GM19239 (cell line): ENCODE data around the gene IMP3.
"Not testable (repeated sequence)": the region's sequence is repeated elsewhere in the genome, so short reads cannot be mapped to it uniquely, and the experiment has no call there.

ENCODE experiments used
- DNase-seq: peaks from one replicate; pipeline ENCODE4 v3.0.0; 2011; ENCODE audit warnings: low spot score; ENCODE audit not compliant: insufficient read length
- FAIRE-seq: peaks from 2 replicates; lab custom pipeline; 2011; peaks lifted over from hg19 to GRCh38; lab: Jason Lieb, UNC

IMP3 gene

DNA sequence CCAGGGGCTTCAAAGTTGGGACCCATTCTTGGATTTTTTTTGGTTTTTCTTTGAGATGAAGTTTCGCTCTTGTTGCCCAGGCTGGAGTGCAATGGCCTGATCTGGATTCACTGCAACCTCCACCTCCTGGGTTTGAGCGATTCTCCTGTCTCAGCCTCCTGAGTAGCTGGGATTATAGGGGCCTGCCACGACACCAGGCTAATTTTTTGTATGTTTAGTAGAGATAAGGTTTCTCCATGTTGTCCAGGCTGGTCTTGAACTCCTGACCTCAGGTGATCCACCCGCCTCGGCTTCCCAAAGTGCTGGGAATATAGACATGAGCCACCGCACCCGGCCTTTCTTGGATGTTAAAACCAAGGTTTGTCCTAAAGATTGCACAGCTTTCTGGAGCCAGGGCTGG, 6.1 kb downstream of the IMP3 start:
- not testable (repeated sequence) for FAIRE-seq, DNase-seq

DNA sequence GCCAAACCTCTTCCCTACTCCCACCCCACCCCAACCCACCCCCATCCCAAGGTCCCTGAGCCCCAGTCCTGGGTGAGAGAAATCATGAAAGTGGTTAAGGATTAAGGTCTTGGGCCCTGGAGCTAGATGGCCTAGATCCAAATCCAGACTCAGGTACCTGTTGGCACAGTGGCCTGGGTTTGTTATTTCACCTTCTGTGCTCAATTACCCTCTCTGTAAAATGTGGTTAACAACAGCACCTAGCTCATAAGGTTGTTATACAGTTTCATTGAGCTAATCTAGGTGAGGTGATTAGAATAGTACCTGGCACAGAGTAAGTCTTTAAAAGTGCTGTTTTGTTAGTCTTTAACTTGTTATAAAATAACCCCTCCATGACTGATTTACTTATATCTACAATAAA, 8.1 kb downstream of the IMP3 start:
- DNase-seq (no peak), FAIRE-seq (no peak)

DNA sequence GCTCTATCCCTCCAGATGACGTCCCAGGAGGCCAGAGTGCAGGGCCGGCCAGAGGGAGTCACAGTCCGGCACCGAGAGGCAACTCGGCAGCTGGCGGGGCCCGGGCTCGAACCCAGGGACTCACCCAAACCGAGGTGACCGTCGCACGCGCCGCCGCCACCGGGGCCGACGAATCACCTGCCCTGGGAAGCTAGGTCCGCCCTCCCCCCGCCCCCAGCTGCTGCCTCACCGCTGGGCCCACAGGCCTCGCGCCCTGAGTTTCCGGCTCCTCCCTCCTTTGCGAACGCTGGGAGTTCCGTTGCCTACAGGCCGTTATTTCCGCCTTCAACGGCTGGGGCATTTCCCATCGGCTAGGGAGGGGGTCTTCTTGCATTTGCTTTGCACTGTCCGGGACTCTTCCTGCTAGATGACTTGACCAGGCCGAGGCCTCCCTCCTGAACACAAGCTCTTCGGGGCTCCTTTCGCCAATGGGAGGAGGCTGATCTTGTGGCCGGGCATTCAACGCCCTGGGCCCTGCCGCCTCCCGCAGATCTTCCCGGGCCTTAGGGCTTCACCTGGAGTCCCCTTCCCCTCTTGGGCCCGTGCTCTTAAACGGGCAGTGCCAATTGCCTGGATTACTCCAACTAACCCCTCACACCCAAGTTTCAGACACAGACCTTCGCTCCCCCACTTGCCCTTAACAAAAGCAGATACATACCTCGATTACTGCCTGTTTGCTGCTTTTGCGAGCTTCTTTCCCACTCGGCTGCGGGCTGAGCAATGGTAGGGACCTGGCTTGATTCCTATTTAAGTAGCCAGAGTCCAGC, 14.3 kb downstream of the IMP3 start, which contains the start of gene SNUPN:
Gene SNUPN, minus strand, starts transcription at position 184 of the 806 bp plus-strand sequence. CDS start 4,674 bp downstream, outside the sequence.
- peak; percentile 96 for DNase-seq
- peak; percentile 90 for FAIRE-seq

DNA sequence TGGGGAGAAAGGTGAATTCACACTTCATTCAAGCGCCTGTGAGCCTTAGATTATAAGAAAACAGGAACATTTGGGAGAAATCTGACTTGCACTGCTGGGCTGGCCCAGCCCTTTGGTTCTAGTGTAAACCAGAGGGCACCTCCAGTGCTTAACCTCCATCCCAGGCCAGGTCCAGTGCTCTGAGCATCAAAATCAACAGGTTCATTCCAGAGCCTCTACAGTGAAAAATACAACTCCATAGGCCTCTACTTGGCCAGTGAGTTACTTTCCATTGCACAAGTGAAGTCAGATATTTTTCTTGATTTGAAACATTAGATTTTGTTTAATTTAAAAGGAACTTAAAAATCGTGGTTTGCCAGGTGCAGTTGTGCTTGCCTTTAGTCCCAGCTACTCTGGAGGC, 17.5 kb downstream of the IMP3 start:
- DNase-seq (no peak), FAIRE-seq (no peak)

DNA sequence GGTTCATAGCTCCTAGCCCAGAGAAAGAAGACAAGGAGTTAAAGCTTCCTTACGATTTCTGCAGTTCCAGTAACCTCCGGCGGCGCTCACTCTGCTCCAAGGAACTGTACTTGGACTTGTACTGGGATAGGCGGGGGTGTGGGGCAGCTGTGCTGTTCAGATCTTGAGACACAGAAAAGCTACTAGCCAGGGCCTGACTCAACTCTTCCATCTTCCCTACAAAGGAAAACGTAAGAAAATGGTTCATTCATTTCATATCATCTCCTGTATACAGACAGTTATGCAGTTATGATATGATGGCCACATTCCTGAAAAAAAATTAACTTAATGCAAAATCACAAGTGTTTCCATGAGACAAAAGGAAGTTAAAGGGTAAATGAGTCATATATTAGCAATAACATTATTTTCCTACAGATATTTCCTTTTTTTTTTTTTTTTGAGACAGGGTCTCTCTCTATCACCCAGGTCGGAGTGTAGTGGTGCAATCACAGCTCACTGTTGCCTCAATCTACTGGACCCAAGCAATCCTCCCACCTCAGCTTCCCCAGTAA, 19.1 kb downstream of the IMP3 start:
- FAIRE-seq: no peak
- DNase-seq: no peak

DNA sequence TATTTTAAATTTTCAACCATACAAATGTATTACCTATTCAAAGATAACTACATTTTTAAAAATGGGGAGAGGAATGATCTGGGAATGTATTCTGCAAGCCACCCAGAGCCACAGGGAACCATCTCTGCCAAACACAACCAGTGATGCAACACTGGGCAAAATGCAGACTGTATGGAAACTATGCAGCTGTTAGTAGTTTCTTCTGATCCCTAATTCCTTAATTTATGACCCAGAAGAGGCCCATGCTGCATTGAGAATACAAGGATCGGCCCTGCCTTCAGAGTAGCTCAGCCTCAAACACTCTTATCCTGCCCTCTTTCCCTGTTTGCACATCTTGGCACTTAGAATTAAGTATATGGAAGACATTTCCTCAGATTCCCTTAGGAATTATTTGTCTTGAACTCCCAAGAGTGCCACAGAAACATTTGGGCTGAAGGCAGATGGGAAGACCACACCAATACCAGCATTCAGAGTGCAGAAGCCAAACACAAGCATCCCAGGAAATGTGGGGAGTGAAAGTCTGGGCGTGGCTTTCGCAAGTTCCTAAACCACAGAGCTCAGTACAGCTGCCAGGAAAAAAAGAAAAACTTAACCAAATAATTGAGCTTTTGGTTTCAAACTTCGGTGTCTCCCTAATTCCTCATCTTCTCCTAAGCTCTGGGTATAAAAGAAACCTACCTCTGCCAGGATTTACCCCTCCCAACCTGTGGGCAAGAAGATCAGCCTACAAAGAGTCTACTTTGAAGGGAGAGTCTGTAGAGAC, 19.8 kb downstream of the IMP3 start:
- FAIRE-seq (no peak), DNase-seq (no peak)

DNA sequence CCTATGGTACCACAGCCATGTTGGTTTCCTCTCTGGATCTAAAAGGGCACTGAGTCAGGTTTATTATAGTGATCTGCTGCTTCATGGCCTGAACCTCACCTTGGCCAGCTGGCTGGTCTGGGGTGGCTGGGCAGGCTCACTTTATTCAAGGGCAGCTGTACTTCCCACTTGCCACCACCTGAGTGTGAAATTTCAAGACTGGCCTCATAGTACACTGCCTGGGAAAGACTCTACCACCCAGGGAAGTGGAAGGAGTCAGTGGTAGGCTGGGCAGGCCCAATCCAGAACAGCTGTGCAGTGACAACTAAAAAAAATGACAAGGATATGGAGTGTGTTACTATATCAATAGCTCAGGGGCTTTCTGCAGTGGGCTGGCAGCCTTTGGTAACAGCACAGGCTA, 23.3 kb downstream of the IMP3 start:
- DNase-seq: no peak
- FAIRE-seq: no peak

DNA sequence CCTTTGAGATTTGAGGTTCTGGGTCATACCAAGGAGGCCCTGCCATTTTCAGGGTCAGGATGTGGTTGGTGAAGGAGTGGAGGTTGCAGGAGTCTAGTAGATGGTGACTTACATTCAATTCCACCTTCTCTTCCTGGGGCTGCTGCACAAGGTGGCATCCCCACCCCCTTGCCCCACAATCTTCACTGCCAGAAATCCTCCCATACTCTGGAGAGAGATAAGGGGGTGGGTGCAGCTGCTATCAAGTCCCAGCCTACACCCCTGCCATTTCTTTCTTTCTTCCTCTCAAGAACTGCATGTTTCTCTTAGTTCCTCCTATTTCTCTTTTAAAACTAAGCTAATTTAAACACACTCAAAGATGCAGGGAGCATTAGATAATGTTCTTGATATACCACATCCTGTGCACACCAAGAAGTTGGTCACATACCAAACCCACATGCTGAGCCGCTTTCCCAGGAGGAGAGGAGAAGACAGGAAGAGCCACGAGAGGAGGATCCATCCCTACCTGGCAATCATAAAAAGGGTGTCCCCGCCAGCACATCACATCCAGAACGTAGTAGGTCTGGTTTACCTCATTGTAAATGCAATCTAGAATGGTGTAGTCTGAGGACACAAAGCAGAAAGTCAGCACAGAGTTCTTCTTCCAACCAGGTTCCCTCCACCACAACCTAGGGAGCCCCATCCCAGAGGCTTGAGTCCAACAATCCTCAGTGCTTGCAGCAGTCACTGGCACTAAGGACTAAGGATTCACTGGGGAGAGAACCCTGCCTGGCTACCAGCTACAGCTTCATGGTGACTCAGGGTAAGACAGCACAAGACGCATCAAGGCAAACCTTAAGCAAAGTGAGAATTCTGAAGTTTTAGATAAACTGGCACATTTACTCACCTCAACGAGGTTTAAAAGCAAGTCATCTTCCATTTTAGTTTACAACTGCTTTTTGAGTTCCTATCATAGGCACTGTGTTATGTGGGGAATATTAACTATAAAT, 33.0 kb downstream of the IMP3 start:
- DNase-seq (no peak), FAIRE-seq (no peak)

DNA sequence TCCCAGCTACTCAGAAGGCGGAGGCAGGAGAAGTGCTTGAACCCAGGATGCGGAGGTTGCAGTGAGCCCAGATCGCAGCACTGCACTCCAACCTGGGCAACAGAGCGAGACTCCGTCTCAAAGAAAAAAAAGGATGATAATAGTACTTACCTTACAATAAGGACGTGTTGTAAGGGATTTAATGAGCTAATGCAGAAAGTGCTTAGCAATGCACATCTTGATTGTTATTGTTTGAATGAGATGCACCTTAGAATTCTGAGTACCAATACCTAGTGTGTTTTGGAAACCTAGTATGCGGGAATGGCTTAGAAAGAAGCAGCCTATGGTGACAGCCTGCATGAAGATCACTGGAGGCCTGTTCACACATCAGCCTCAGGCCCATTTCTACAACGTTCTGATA, 34.0 kb downstream of the IMP3 start:
- no peak for DNase-seq
- FAIRE-seq: no peak

DNA sequence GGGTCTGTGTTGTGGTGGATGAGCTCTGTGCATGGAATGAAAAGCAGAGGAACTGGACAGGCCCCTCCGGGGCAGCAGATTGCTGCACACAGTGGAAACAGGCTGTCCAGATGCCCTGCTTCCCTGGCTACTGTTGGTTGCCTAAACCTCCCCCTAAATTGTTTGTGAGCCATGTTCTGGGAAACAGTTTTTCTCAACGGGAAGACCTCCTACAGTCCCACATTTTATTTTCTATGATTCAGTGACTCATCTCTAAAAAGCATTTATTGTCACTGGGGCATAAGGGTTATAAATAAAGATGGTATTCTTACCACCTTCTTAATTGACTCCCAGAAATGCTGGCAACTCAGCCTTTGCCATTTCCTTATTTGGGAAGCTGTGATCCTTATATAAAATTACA, 40.6 kb downstream of the IMP3 start:
- no peak for FAIRE-seq

DNA sequence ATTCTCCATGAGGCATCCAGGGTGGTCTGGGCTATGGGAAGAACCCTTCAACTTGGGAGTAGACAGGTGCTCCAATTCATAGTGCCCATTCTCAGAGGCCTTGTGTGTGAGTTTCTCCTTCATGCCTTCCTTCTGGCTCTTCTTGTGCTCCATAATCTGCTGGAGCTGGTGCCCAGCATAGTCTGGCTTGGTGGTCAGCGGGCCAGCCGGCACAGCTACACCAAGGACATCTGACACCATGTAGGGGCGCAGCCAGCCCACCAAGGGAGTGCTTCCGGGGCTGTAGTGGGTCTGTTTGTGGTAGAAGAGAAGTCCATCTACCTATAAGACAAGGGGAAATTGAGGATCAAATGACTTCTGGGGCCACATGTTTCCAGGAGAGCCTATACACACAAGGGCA, 41.7 kb downstream of the IMP3 start:
- DNase-seq (no peak), FAIRE-seq (no peak)

More for the DNA sequence above, 40.6 kb downstream of the IMP3 start:
- DNase-seq: no peak

DNA sequence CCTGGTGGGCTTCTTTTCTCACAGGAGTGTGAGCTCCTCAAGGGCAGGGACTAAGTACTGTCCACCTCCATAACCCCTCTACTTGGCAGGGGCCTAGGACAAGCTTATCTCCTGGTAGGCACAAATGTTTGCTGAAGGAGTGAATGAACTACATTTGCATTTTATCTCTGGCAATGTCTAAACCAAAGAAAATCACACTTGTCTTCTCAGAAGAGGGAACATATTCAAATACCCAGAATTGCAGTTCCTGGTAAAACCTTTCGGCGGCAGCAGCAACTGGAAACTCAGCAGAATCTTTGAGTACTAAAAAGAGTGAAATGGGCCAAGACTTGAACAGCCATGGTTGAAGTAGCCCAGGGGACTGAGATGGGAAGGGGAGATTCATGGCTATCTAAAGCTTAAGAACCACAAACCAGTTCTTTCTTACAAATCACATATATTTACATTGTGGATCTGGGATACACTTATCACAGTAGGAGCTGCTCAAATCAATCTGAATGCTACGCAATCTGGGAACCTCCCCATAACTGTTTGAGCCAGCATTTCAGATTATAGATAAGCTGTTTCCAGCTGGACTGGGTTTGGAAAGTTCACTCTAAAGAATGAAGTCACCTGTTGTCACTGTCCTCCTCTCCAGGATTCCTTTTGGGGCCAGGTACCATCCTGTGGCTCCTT, 42.2 kb downstream of the IMP3 start:
- FAIRE-seq: peak; percentile 33
- DNase-seq: no peak

DNA sequence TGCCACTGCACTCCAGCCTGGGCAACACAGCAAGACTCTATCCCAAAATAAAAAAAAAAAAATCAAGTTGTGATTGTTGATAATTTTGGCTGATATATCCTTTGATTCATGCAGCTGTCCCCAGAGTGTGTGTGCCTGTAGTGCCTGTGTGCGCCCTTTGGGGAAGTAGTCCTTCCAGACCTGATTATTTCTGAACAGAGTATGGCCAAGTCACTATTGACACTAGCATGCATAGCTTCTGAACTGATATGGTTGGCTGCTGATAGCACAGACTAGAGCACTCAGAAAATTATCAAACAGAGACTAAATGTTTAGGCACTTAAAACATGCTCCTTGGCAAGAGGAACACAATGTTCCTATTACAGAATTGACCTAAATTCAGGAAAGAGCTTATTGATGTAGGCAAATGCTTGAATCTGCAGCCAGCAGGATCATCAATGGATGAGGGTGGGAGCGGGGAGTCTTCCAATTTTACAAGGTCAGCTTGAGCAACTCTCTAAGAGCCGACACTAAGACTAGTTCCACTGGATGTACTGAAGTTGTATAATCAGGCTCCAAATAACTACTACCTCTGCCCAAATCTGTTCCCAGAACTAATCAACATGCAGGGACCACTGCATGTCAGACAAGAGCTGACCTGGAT, 43.2 kb downstream of the IMP3 start:
- DNase-seq (no peak), FAIRE-seq (no peak)

DNA sequence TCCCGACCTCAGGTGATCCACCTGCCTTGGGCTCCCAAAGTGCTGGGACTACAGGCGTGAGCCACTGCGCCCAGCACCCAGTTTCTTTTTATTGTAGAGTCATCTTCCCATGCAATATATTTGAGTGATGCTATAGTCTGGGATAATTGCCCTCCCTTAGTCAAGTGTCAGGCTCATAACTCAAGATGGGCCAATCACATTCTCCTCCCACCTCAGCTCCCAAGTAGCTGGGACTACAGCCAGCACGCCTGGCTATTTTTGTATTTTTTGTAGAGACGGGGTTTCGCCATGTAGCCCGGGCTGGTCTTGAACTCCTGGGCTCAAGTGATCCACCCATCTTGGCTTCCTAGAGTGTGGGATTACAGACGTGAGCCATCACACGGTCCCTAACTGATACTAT, 45.7 kb downstream of the IMP3 start:
- FAIRE-seq: no peak

DNA sequence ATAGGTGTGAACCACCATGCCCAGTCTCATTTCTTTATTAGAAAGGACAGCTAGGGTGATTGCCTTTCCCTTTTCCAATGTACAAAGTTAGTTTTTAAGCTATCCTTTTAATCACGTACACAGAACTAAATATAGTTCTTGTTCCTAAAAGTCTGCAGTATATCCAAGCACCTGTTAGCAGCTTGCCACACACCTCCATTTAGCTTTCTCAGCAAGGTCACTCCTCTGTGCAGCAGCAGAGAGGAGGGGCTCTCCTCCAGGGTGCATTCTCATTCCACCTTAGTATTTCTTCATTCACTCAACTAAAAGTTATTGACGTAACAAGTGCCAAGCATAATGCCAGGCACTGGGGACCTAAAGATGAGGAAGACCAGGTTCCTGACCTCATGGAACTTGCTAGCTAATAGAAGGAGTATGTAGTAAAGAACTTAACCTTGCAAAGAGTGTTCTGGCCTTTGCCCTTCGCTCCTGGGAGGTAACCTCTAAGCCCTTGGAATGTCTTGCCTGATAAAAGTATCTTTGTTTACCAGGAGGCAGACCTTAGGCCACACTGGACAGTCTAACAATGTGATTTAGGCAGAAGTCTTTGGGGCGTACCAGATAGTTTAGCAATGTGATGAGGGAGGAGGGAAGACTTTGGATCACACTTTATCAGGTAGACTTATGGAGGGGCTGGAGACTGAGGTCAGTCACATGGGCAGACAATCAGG, 48.2 kb downstream of the IMP3 start:
- FAIRE-seq (no peak), DNase-seq (no peak)

More for the DNA sequence above, 45.7 kb downstream of the IMP3 start:
- DNase-seq: no peak

DNA sequence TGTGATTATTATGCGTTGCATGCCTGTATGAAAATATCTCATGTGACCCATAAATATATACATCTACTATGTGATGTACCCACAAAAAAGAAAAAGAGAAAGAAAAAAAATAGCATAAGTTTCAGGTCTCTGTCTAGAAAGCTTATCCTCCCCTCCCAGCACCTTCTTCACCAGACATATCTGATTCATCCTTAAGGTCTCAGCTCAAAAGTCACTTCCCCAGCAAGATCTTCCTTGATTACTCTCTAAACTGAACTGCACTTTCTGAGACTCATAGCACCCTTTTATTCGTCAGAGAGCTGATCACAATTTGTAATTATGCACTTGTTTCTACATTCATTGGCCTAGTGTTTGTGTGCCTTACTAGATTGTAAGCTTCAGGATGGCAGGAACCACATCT, 49.8 kb downstream of the IMP3 start:
- FAIRE-seq: no peak
- no peak for DNase-seq
